IMR-90 (cell line): Measurements from ENCODE around the gene GSTK1. TPM values are rescaled to one million over a fixed set of nuclear protein-coding genes. Genes with fewer than 3 reads are reported as not detected.

Experiments used
- ATAC-seq: fragments of 200-7000 bp; cut with Tn5 transposase; 2 replicates; pipeline ENCODE4 v1.9.1; 2020; ENCODE audit warnings: low read depth, mild to moderate bottlenecking, moderate library complexity
- BruUV-seq: library from RNA; stranded (reverse); fragments of 400-500 nt; replicated peaks from 2 replicates; lab custom pipeline; 2021; lab: Mats Ljungman, UMichigan
- CTCF ChIA-PET: fragments of 300-600 bp; formaldehyde crosslinking; extraction: SDS; loops from one replicate; lab custom pipeline; 2021; ENCODE audit warnings: antibody characterized with exemption; lab: Yijun Ruan, JAX
- POLR2A ChIA-PET: fragments of 300-600 bp; sonication (Branson Sonifier 250); formaldehyde crosslinking; loops from one replicate; lab custom pipeline; 2022; ENCODE audit warnings: antibody characterized with exemption; ENCODE audit not compliant: unreplicated experiment; lab: Charles Lee
- DNase-seq: peaks from one replicate; pipeline ENCODE4 v3.0.0; 2013
- H2AFZ ChIP-seq: replicated peaks from 2 replicates; pipeline ENCODE3; 2013; ENCODE audit warnings: low read length, mild to moderate bottlenecking; ENCODE audit not compliant: poor library complexity
- H2AK5ac ChIP-seq: 2 replicates; pipeline ENCODE4 v1.6.1; 2013; ENCODE audit warnings: low read depth, low read length, inconsistent platforms
- H2AK9ac ChIP-seq: replicated peaks from 2 replicates; pipeline ENCODE3; 2013; ENCODE audit warnings: mild to moderate bottlenecking, low read depth, low read length, moderate library complexity; ENCODE audit not compliant: poor library complexity
- H2BK120ac ChIP-seq: 2 replicates; pipeline ENCODE4 v1.6.1; 2013; ENCODE audit warnings: low read depth, low read length, inconsistent platforms
- H2BK15ac ChIP-seq: 3 replicates; pipeline ENCODE4 v1.6.1; 2013; ENCODE audit warnings: low read depth, low read length, inconsistent platforms
- H2BK20ac ChIP-seq: 2 replicates; pipeline ENCODE4 v1.6.1; 2013; ENCODE audit warnings: low read depth, mild to moderate bottlenecking, inconsistent platforms, low read length, moderate library complexity
- H2BK5ac ChIP-seq: 2 replicates; pipeline ENCODE4 v1.6.1; 2013; ENCODE audit warnings: mild to moderate bottlenecking, low read depth, low read length, inconsistent platforms; ENCODE audit not compliant: poor library complexity, severe bottlenecking
- H3K14ac ChIP-seq: replicated peaks from 2 replicates; pipeline ENCODE4 v1.6.1; 2013; ENCODE audit warnings: low read depth, low read length, inconsistent platforms
- H3K18ac ChIP-seq: 2 replicates; pipeline ENCODE4 v1.6.1; 2013; ENCODE audit warnings: low read depth, low read length, control low read depth
- H3K23ac ChIP-seq: 2 replicates; pipeline ENCODE4 v1.6.1; 2013; ENCODE audit warnings: low read depth, low read length, inconsistent platforms
- H3K27ac ChIP-seq: 2 replicates; pipeline ENCODE4 v1.5.1; 2013; ENCODE audit warnings: mild to moderate bottlenecking, control low read depth, low read length; ENCODE audit not compliant: insufficient read depth
- H3K27me3 ChIP-seq: 2 replicates; pipeline ENCODE4 v1.6.1; 2013; ENCODE audit warnings: low read length; ENCODE audit not compliant: control insufficient read depth, insufficient read depth
- H3K36me3 ChIP-seq: 2 replicates; pipeline ENCODE4 v1.6.1; 2013; ENCODE audit warnings: low read length, mixed read lengths; ENCODE audit not compliant: control insufficient read depth, insufficient read depth
- H3K4ac ChIP-seq: 2 replicates; pipeline ENCODE4 v1.6.1; 2013; ENCODE audit warnings: low read depth, low read length, inconsistent platforms
- H3K4me1 ChIP-seq: 2 replicates; pipeline ENCODE4 v1.6.1; 2013; ENCODE audit warnings: low read length, mixed read lengths; ENCODE audit not compliant: control insufficient read depth, insufficient read depth
- H3K4me2 ChIP-seq: 2 replicates; pipeline ENCODE4 v1.6.1; 2013; ENCODE audit warnings: low read depth, mild to moderate bottlenecking, control low read depth, low read length, moderate library complexity
- H3K4me3 ChIP-seq: 2 replicates; pipeline ENCODE4 v1.5.1; 2013; ENCODE audit warnings: low read depth, mild to moderate bottlenecking, control low read depth, low read length, moderate library complexity; ENCODE audit not compliant: insufficient read depth
- H3K56ac ChIP-seq: 2 replicates; pipeline ENCODE4 v1.6.1; 2013; ENCODE audit warnings: low read length, inconsistent platforms; ENCODE audit not compliant: insufficient read depth; ENCODE audit errors: extremely low read depth
- H3K79me1 ChIP-seq, 2 experiments: 2 replicates each; pipeline ENCODE4 v1.6.1; 2013; ENCODE audit warnings: low read length in 2 of 2, inconsistent platforms in 1 of 2, low read depth in 1 of 2
- H3K9ac ChIP-seq: 2 replicates; pipeline ENCODE4 v1.6.1; 2013; ENCODE audit warnings: low read depth, low read length, control low read depth
- H3K9me1 ChIP-seq: 2 replicates; pipeline ENCODE4 v1.6.1; 2013; ENCODE audit warnings: low read length, inconsistent platforms; ENCODE audit not compliant: insufficient read depth
- H3K9me3 ChIP-seq: 2 replicates; pipeline ENCODE4 v1.6.1; 2013; ENCODE audit warnings: low read length; ENCODE audit not compliant: control insufficient read depth, insufficient read depth
- H4K20me1 ChIP-seq: 2 replicates; pipeline ENCODE4 v1.6.1; 2013; ENCODE audit warnings: low read length, inconsistent platforms; ENCODE audit not compliant: insufficient read depth
- H4K5ac ChIP-seq: 2 replicates; pipeline ENCODE4 v1.6.1; 2013; ENCODE audit warnings: mild to moderate bottlenecking, low read depth, low read length, control low read depth
- H4K8ac ChIP-seq, 2 experiments: 2 replicates each; pipeline ENCODE4 v1.6.1; 2013; ENCODE audit warnings: low read depth in 2 of 2, low read length in 2 of 2, control low read depth in 1 of 2, inconsistent platforms in 1 of 2
- H4K91ac ChIP-seq: 2 replicates; pipeline ENCODE4 v1.6.1; 2013; ENCODE audit warnings: low read depth, low read length, inconsistent platforms; ENCODE audit not compliant: insufficient read depth
- BHLHE40 ChIP-seq: fragments of 150-350 bp; IDR thresholded peaks from 2 replicates; pipeline ENCODE4 v1.6.1; 2016; ENCODE audit warnings: mild to moderate bottlenecking, low read depth, low read length
- CEBPB ChIP-seq: IDR thresholded peaks from 2 replicates; pipeline ENCODE4 v1.6.1; 2012; ENCODE audit warnings: low read depth, low read length, improper control_type of control experiment
- CHD1 ChIP-seq: IDR thresholded peaks from 2 replicates; pipeline ENCODE4 v1.6.1; 2012; ENCODE audit warnings: low read depth, low read length, improper control_type of control experiment
- FOS ChIP-seq: fragments of 150-350 bp; IDR thresholded peaks from 2 replicates; pipeline ENCODE4 v1.6.1; 2016; ENCODE audit warnings: low read depth, low read length
- MAFK ChIP-seq: IDR thresholded peaks from 2 replicates; pipeline ENCODE4 v1.6.1; 2012; ENCODE audit warnings: low read depth, low read length, improper control_type of control experiment
- MAZ ChIP-seq: IDR thresholded peaks from 2 replicates; pipeline ENCODE4 v1.6.1; 2012; ENCODE audit warnings: low read depth, mild to moderate bottlenecking, low read length, improper control_type of control experiment, moderate library complexity, borderline replicate concordance
- MXI1 ChIP-seq: IDR thresholded peaks from 2 replicates; pipeline ENCODE4 v1.6.1; 2012; ENCODE audit warnings: low read depth, mild to moderate bottlenecking, low read length, moderate library complexity, borderline replicate concordance
- NFE2L2 ChIP-seq: fragments of 150-350 bp; IDR thresholded peaks from 2 replicates; pipeline ENCODE4 v1.6.1; 2016; ENCODE audit warnings: low read depth, mild to moderate bottlenecking, low read length
- POLR2A ChIP-seq: IDR thresholded peaks from 2 replicates; pipeline ENCODE4 v1.6.1; 2012; ENCODE audit warnings: mild to moderate bottlenecking, low read depth, low read length
- RAD21 ChIP-seq: IDR thresholded peaks from 2 replicates; pipeline ENCODE4 v1.6.1; 2012; ENCODE audit warnings: low read length, improper control_type of control experiment
- RCOR1 ChIP-seq: IDR thresholded peaks from 2 replicates; pipeline ENCODE4 v1.6.1; 2012; ENCODE audit warnings: mild to moderate bottlenecking, low read length, improper control_type of control experiment; ENCODE audit not compliant: insufficient replicate concordance
- SMC3 ChIP-seq: fragments of 150-350 bp; IDR thresholded peaks from 2 replicates; pipeline ENCODE4 v1.6.1; 2016; ENCODE audit warnings: low read depth, mild to moderate bottlenecking, antibody characterized with exemption, low read length, moderate library complexity
- WGBS, 2 experiments: methylation state at CpG; one replicate each; pipeline versions ENCODE4 v1.1.5 to v1.1.7; 2013; ENCODE audit warnings: missing lambda C conversion rate in 2 of 2; ENCODE audit not compliant: insufficient read length in 1 of 2; ENCODE audit errors: extremely low coverage in 2 of 2; 5-methylcytosine and 5-hydroxymethylcytosine counted together
- dilution Hi-C: fragments of 300-500 bp; cut with HindIII; formaldehyde crosslinking; loops from one replicate; pipeline ENCODE4 v1.14.3; 2018; ENCODE audit warnings: low sequenced_read_pairs; ENCODE audit not compliant: unreplicated experiment
- in situ Hi-C: fragments of 300-500 bp; cut with MboI; formaldehyde crosslinking; loops from 3 replicates; pipeline ENCODE4 v1.14.3; 2019; ENCODE audit warnings: low sequenced_read_pairs, inconsistent platforms, mixed read lengths
- intact Hi-C: fragments of 100-400 bp; cut with micrococcal nuclease; formaldehyde crosslinking; loops from 2 replicates; pipeline ENCODE4 v1.10.0; 2022
- polyA plus RNA-seq, 3 experiments: library from polyadenylated mRNA; depleted of rRNA; stranded (reverse); fragments of >200 nt; gene quantifications; 2 replicates each; pipeline ENCODE4 v1.2.3, GENCODE V29; 2012; ENCODE audit warnings: low replicate concordance in 1 of 3
- total RNA-seq: library from RNA; depleted of rRNA; stranded (reverse); fragments of >200 nt; gene quantifications from 2 replicates; pipeline ENCODE4 v1.2.3, GENCODE V29; 2012
- TF ChIP-seq, protein P1 (sequence below): conservative IDR thresholded peaks from 2 replicates; pipeline ENCODE4 v1.5.1; 2012; ENCODE audit warnings: mild to moderate bottlenecking, low read depth, low read length, improper control_type of control experiment

GSTK1 gene
- total and polyA plus RNA-seq, 2 of the 4 experiments (the other 2 are of a cell fraction), result 64.9 to 111 TPM

DNA sequence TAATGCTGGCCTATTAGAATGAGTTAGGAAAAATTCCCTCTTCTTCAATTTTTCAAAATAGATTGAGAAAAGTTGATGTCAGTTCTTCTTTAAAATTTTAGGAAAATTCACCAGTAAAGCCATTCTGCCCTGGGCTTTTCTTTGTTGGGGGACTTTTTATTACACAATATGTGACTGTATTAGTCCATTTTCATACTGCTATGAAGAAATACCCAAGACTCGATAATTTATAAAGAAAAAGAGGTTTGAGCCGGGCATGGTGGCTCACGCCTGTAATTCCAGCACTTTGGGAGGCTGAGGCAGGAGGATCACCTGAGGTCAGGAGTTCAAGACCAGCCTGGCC, 28.7 kb upstream of the GSTK1 start:
- WGBS, 2 experiments, result no CpG with 5 or more reads among the region's 3 CpGs
- no peak overlapping the region for H2BK15ac ChIP-seq
- dilution Hi-C loops, result no loop called here
- TF ChIP-seq MXI1 (no peak), NFE2L2 (no peak), CHD1 (no peak), POLR2A (no peak), MAZ (no peak), BHLHE40 (no peak), FOS (no peak), SMC3 (no peak), CEBPB (no peak), MAFK (no peak), RCOR1 (no peak), RAD21 (no peak)
- TF ChIP-seq, protein P1, sequence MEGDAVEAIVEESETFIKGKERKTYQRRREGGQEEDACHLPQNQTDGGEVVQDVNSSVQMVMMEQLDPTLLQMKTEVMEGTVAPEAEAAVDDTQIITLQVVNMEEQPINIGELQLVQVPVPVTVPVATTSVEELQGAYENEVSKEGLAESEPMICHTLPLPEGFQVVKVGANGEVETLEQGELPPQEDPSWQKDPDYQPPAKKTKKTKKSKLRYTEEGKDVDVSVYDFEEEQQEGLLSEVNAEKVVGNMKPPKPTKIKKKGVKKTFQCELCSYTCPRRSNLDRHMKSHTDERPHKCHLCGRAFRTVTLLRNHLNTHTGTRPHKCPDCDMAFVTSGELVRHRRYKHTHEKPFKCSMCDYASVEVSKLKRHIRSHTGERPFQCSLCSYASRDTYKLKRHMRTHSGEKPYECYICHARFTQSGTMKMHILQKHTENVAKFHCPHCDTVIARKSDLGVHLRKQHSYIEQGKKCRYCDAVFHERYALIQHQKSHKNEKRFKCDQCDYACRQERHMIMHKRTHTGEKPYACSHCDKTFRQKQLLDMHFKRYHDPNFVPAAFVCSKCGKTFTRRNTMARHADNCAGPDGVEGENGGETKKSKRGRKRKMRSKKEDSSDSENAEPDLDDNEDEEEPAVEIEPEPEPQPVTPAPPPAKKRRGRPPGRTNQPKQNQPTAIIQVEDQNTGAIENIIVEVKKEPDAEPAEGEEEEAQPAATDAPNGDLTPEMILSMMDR, result no peak
- H4K8ac ChIP-seq, result no peak overlapping the region
- no peak overlapping the region for H2BK120ac ChIP-seq
- no peaks in the 10 kb centered on the region for H3K27me3 ChIP-seq
- DNase-seq, result no peak
- no TSS peak for BruUV-seq
- ChIA-PET POLR2A (no interaction called here), CTCF (no interaction called here)
- no peaks in the 10 kb centered on the region for H3K36me3 ChIP-seq
- H4K91ac ChIP-seq, result no peak overlapping the region
- H2AK9ac ChIP-seq, result no peak overlapping the region
- H2AFZ ChIP-seq, result no peak overlapping the region
- H3K4ac ChIP-seq, result no peak overlapping the region
- H2BK20ac ChIP-seq, result no peak overlapping the region
- H4K5ac ChIP-seq, result no peak overlapping the region
- no peak overlapping the region for H3K14ac ChIP-seq
- no peak overlapping the region for H3K4me2 ChIP-seq
- no peak for ATAC-seq
- intact Hi-C loops, result no loop called here
- H3K27ac ChIP-seq, result no peak overlapping the region
- H3K23ac ChIP-seq, result no peak overlapping the region
- no peak overlapping the region for H2BK5ac ChIP-seq
- peaks cover 2% of the 10 kb centered on the region; the same call in 1 of the 2 replicates for H3K4me1 ChIP-seq
- H4K20me1 ChIP-seq, result no peaks in the 10 kb centered on the region
- peaks cover 2% of the 10 kb centered on the region; the same call in 1 of the 2 replicates for H3K9me3 ChIP-seq
- peaks cover 8% of the 10 kb centered on the region; the same call in 1 of the 2 replicates for H3K9me1 ChIP-seq
- in situ Hi-C loops, result no loop called here
- no peak overlapping the region for H3K9ac ChIP-seq
- no peak overlapping the region for H3K18ac ChIP-seq
- no peak overlapping the region for H3K56ac ChIP-seq
- H3K4me3 ChIP-seq, result no peak overlapping the region
- H3K79me1 ChIP-seq, result no peaks in the 10 kb centered on the region
- H2AK5ac ChIP-seq, result no peak overlapping the region
